GM10847 (cell line): ENCODE measurements around the gene ARFGEF2.

Source experiments
- POLR2A ChIP-seq: IDR thresholded peaks from 2 replicates; pipeline ENCODE4 v1.6.1; 2011; ENCODE audit not compliant: insufficient read length; ENCODE audit errors: extremely low read depth

The ARFGEF2 gene

DNA sequence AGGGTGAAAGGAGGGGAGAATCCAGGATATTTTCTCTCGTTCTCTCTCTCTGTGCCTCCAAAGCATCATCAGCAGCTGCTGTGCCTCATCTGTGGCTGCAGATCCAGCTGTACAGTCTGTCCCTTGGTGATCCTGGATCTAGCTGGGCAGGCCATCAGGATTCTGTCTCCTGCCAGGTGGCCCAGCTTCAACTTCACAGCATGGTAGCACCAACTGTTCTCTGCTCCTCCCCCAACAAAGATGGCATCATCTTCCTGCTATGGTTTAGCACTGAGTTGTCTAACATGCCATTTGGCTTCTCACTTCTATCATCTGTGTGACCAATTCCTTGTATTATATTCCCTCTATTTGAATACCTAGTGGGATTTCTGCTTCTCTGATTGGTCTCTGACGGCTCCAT lies 28.6 kb upstream of the ARFGEF2 start:
- no peak for TF ChIP-seq POLR2A

DNA sequence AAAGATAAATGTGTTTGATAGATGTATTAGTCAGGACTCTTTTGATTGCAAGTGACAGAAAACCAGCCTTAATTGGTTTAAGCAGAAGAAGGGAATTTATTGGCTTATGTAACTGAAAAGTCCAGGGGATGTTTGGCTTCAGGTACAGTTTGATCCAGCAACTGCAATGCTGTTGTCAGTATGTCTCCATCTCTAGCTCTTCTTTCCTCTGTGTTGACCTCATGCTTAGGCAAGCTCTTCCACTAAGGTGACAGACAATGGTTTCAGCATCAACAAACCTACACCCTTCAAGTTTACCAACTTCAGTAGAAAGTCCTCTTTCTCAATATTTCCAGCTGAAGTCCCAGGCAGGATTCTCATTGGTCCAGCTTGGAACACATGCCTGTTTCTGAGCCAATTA lies 28.1 kb upstream of the ARFGEF2 start:
- TF ChIP-seq POLR2A: no peak

- no peak for TF ChIP-seq POLR2A
These were observed 24.1 kb upstream of the ARFGEF2 start for GRCh38 chr20:48897305-48898010.

DNA sequence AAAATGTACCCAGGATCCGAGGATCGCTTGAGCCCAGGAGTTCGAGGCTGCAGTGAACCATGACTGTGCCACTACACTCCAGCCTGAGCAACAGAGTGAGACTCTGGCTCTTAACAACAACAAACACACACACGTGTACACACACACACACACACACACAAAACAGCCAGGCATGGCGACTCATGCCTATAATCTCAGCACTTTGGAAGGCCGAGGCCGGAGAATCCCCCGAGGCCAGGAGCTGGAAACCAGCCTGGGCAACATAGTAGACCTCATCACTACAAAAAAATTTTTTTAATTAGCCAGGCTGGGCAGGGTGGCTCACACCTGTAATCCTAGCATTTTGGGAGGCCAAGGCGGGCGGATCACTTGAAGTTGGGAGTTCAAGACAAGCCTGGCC lies 23.3 kb upstream of the ARFGEF2 start:
- no peak for TF ChIP-seq POLR2A

DNA sequence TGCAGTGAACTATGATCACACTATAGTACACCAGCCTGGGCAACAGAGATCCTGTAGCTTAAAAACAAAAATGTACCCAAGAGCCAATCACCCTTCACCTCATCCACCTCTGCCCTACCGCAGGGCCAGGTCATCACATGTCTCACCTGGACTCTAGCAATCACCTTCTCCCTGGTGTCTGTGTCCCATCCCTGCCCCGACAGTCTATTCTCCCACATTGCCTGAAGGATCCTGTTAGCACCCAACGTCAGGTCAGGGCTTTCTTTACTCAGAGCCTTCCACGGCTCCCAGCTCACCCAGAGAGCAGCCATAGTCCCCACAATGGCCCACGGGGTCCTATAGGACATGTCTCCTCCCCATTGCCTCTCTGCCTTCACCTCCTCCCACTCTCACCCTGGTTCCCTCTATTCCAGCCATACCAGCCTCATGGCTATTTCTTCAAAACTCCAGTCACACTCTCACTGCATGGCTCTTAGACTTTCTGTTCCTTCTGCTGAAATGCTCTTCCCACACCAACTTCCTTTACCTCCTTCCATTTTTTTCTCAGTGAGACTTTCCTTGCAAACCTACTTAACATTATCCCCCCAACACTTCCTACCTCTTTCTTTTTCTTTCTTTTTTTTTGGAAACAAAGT lies 22.5 kb upstream of the ARFGEF2 start:
- no peak for TF ChIP-seq POLR2A

DNA sequence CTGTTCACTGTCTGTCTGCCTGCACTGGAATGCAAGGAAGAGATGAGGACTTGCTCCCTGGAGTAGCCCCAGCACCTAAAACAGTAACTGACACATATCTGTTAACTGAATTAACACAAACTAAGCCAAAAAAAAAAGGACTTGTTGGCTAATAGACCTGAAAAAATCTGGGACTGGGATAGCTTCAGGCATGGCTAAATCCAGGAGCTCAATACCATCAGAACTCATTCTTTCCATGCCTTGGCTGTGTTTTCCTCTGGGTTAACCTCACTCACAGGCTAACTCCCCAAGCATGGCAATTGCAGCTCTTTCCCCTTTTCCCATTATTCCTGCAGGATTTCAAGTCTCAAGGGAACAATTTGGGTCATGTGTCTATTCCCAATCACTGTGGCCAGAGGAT lies 21.6 kb upstream of the ARFGEF2 start:
- TF ChIP-seq POLR2A: no peak

DNA sequence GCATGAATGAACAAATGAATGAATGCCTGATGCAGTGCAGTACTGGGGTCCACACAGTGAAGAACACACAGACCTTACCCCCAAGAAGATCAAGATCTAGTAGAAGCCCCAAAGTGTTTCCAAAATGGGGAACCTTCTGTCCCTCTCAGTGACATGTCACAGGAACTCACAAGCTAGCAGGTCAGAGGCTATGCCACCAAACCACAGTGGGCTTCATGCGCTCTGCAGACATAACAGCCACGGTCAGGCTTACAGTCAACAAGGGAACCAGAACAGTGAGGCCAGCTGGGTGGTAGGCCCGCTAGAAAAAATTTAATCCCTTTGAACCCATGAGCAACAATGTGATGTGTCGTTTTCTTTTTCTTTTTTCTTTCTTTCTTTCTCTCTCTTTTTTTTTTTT lies 20.2 kb upstream of the ARFGEF2 start:
- TF ChIP-seq POLR2A: no peak

GRCh38 chr20:48903705-48904104 lies 17.8 kb upstream of the ARFGEF2 start:
- no peak for TF ChIP-seq POLR2A

- TF ChIP-seq POLR2A: no peak
These were observed 16.8 kb upstream of the ARFGEF2 start for GRCh38 chr20:48904566-48905296.

- TF ChIP-seq POLR2A: no peak
These were observed 16.2 kb upstream of the ARFGEF2 start for GRCh38 chr20:48905297-48905647.

DNA sequence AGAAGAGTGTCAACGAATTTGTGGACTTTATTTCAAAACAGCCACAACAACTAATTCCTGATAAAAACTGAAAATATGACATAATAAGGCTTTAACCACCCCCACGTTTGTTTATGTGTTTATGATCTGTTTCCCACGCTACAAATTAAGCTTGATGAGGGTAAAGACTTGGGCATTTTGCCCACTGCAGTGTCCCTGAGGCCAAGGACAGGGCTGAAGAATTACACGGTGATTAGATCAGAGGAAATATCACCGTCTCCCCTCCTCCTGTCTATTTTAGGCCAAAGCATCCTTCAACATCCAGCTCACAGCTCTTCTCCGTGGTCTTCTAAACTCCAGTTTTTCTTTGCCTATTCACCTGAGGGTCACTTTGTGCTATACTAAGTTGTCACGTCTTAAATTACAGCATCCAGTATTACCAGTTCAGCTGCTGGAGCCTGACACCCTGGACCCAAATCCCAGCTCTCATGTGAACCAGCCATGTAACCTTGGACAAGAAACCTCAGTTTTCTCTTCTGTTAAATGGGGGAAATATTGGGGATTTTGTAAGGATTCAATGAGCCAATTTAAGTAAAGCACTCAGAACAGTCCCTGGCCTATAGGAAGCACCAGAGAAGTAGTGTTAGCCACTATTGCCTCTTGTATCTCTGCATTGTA lies 15.2 kb upstream of the ARFGEF2 start:
- no peak for TF ChIP-seq POLR2A

- no peak for TF ChIP-seq POLR2A
These were observed 12.7 kb upstream of the ARFGEF2 start for GRCh38 chr20:48908656-48909319.

GRCh38 chr20:48909910-48910309 lies 11.6 kb upstream of the ARFGEF2 start:
- TF ChIP-seq POLR2A: no peak

GRCh38 chr20:48910347-48910781 lies 11.1 kb upstream of the ARFGEF2 start:
- no peak for TF ChIP-seq POLR2A

GRCh38 chr20:48912065-48912464 lies 9.4 kb upstream of the ARFGEF2 start:
- no peak for TF ChIP-seq POLR2A
